Measurements from ENCODE around the gene COL18A1.

GRCh38 chr21:45448283-45448809 lies 43.4 kb downstream of the COL18A1 start:
- 0 out of 2 replicates have a peak, but pooled peaks have one; percentile 32 for TF ChIP-seq POLR2AphosphoS5 (IDR thresholded peaks at IDR 0.05; ENCODE audit: low read depth, low read length)
- TF ChIP-seq CTCF (IDR thresholded peaks at IDR 0.05): no peak
- TF ChIP-seq REST (IDR thresholded peaks at IDR 0.05; ENCODE audit: insufficient read depth in 1 of 2, low read depth in 2 of 2, low read length in 1 of 2): no peak
- no peak for TF ChIP-seq SIN3A (IDR thresholded peaks at IDR 0.05; ENCODE audit: borderline replicate concordance, insufficient read depth, low read depth, low read length)
- no peak for TF ChIP-seq TCF7L2 (IDR thresholded peaks at IDR 0.05; ENCODE audit: low read depth, low read length)

Measured in Panc1 (cell line).